Upper lobe of right lung (tissue), 1 donor: ENCODE data around the gene MGAT4A. TPM values are rescaled to one million over a fixed set of nuclear protein-coding genes. Genes with fewer than 3 reads are reported as not detected.
A peak's percentile ranks its signal among the peaks of the same experiment; 100 is the strongest.

ENCODE experiments used
- ATAC-seq: fragments of 200-7000 bp; cut with Tn5 transposase; one replicate; pipeline ENCODE4 v1.9.1; 2020; ENCODE audit warnings: mild to moderate bottlenecking, moderate library complexity
- DNase-seq: peaks from one replicate; pipeline ENCODE4 v3.0.0-alpha.2; 2020
- H3K27ac ChIP-seq: fragments of 200-600 bp; one replicate; pipeline ENCODE4 v1.8.0; 2022
- H3K27me3 ChIP-seq: fragments of 200-600 bp; one replicate; pipeline ENCODE4 v1.8.0; 2022; ENCODE audit warnings: mild to moderate bottlenecking
- H3K36me3 ChIP-seq: fragments of 200-600 bp; one replicate; pipeline ENCODE4 v1.8.0; 2022
- H3K4me1 ChIP-seq: fragments of 200-600 bp; one replicate; pipeline ENCODE4 v1.8.0; 2022
- H3K4me3 ChIP-seq: fragments of 200-600 bp; one replicate; pipeline ENCODE4 v1.8.0; 2022; ENCODE audit warnings: mild to moderate bottlenecking
- H3K9me3 ChIP-seq: fragments of 200-600 bp; one replicate; pipeline ENCODE4 v1.8.0; 2022
- intact Hi-C: fragments of 100-400 bp; cut with DNase I; formaldehyde crosslinking; loops from one replicate; pipeline ENCODE4 v1.11.0; 2022
- total RNA-seq: library from RNA; stranded (reverse); fragmentation: NEBNext Ultra II Directional; extraction: Animal tissue kit (Norgen Biotek cat#: 25700); gene quantifications from one replicate; pipeline ENCODE4 v1.2.1, GENCODE V29; 2021
- TF ChIP-seq, protein P1 (sequence below): fragments of 200-600 bp; IDR thresholded peaks from one replicate; pipeline ENCODE4 v1.8.0; 2022; ENCODE audit warnings: antibody characterized with exemption
- donor health status: DM: no; HTN: yes; CAD: no; lungs with severe emphysema.

The MGAT4A gene
- total RNA-seq, 1 donor from 2014 or later, result 85.8 TPM

DNA sequence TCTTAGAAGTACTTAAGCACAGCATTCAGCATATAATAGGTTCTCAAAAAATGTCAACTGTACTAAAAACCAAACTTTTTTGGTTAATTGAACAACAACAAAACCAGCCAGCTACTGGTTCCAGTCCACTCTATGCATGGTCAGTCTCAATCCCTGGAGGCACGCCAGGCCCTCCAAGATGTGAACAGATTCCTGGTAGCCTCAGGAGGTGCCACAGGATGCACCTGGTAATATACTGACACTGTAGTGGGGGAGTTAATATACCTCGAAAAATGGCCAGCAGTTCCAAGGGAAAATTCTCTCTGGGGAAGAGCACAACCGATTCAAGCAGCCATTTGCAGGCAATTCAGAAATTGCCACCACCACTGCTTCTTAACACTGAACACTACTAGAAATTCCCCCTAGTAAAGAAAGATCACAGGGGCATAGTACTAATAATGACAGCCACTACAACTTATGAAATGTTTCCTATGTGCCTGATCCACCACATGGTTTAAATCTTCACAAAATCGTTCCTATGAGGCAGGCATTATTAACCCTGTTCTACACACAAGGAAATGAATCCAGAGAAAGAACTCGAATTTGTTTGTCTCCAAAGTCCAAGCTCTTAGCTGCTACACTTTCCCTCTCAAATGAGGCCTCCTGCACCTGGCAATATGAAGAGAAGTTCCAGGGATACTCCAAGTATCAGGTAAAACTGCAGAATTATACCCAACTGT is 3.4 kb downstream of the MGAT4A start:
- H3K27me3 ChIP-seq, result no peaks in the 10 kb centered on the region
- no peak for ATAC-seq
- peak overlapping the region; percentile 82 for H3K4me3 ChIP-seq
- H3K27ac ChIP-seq, result peak overlapping the region; percentile 83
- H3K4me1 ChIP-seq, result peaks cover 34% of the 10 kb centered on the region
- DNase-seq, result no peak
- TF ChIP-seq, protein P1, sequence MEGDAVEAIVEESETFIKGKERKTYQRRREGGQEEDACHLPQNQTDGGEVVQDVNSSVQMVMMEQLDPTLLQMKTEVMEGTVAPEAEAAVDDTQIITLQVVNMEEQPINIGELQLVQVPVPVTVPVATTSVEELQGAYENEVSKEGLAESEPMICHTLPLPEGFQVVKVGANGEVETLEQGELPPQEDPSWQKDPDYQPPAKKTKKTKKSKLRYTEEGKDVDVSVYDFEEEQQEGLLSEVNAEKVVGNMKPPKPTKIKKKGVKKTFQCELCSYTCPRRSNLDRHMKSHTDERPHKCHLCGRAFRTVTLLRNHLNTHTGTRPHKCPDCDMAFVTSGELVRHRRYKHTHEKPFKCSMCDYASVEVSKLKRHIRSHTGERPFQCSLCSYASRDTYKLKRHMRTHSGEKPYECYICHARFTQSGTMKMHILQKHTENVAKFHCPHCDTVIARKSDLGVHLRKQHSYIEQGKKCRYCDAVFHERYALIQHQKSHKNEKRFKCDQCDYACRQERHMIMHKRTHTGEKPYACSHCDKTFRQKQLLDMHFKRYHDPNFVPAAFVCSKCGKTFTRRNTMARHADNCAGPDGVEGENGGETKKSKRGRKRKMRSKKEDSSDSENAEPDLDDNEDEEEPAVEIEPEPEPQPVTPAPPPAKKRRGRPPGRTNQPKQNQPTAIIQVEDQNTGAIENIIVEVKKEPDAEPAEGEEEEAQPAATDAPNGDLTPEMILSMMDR, result no peak
- H3K9me3 ChIP-seq, result no peaks in the 10 kb centered on the region
- intact Hi-C loops, result loop anchor here (10.0 kb wide), 1 partner anchor 97 kb away; no protein-coding TSS in a partner anchor
- peaks cover 19% of the 10 kb centered on the region for H3K36me3 ChIP-seq

DNA sequence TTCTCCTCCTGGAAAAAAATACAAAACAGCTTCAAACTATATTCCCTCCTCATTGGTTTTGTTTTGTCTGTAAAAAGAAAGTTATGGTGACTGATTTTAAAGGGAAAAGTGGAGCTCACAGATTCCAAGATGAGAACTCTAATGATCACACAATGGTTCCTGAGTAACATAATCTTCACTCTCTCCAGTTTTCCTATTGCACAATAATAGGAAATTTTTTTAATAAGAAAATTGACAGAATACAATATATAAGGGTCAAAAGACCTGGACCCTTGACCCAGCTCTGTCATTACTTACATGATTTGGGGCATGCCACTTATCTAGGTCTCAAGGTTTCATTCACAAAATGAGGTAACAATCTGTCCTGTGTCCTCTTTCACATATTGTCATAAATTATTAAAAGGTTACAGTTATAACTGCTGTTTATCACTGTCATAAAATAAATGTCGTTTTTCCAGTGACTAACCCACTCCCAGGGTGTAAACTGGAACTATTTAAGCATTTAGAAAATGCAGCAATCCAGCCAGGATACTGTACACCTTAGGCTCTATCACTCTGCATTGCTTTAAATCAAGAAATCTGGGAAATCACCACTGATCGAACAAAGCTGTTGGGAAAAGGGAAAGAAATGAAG is 4.1 kb downstream of the MGAT4A start:
- Histone ChIP-seq H3K9me3 (no peaks in the 10 kb centered on the region), H3K36me3 (peaks cover 19% of the 10 kb centered on the region), H3K27me3 (no peaks in the 10 kb centered on the region), H3K4me3 (peak overlapping the region; percentile 82), H3K27ac (peak overlapping the region; percentile 83), H3K4me1 (peaks cover 27% of the 10 kb centered on the region)
- intact Hi-C loops, result loop anchor here (10.0 kb wide), 1 partner anchor 98 kb away; no protein-coding TSS in a partner anchor
- TF ChIP-seq, protein P1, result no peak
- DNase-seq, result no peak
- ATAC-seq, result no peak

DNA sequence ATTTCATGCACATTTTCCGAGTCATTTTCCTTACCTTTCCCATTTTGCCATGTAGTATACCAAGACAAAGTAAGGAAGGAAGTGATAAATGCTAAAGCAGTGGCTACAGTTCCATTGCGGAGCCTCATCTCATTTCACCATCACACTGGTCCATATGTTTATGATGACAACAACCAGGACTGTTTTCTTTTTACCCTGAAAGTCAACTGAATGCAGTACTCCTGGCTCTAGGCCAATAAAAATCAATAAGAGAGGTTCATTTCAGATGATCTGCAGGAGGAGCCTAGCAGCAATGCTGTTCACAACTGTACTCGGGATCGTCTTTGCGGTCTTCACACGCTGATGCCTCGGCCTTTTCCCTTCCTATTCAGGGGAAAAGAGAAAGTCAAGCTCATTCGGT is 4.7 kb downstream of the MGAT4A start:
- peak overlapping the region; percentile 18 for H3K4me3 ChIP-seq
- H3K27me3 ChIP-seq, result no peaks in the 10 kb centered on the region
- H3K36me3 ChIP-seq, result peaks cover 19% of the 10 kb centered on the region
- TF ChIP-seq, protein P1, result no peak
- no peak overlapping the region for H3K27ac ChIP-seq
- peaks cover 24% of the 10 kb centered on the region for H3K4me1 ChIP-seq
- intact Hi-C loops, result loop anchor here (10.0 kb wide), 1 partner anchor 99 kb away; no protein-coding TSS in a partner anchor
- H3K9me3 ChIP-seq, result no peaks in the 10 kb centered on the region
- no peak for ATAC-seq
- no peak for DNase-seq

DNA sequence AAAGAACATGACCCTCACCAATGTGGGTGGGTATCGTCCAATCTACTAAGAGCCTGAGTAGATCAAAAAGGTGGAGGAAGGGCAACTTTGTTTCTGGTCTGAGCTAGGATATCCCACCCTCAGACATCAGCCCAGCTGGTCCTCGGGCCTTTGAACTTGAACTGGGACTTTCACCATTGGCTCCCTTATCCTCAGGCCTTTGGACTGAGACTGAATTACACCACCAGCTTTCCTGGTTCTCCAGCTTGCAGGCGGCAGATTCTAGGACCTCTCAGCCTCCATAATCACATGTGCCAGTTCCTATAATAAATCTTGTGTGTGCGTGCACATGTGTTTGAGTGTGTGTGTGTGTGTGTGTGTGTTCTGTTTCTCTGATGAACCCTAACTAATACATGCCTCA is 10.6 kb downstream of the MGAT4A start:
- ATAC-seq (no peak), DNase-seq (no peak)
- intact Hi-C loops, result loop anchor here (10.0 kb wide), 1 partner anchor 105 kb away; no protein-coding TSS in a partner anchor
- peaks cover 15% of the 10 kb centered on the region for H3K36me3 ChIP-seq
- TF ChIP-seq, protein P1, result no peak
- peaks cover 8% of the 10 kb centered on the region for H3K4me1 ChIP-seq
- H3K9me3 ChIP-seq, result no peaks in the 10 kb centered on the region
- no peaks in the 10 kb centered on the region for H3K27me3 ChIP-seq
- no peak overlapping the region for H3K27ac ChIP-seq
- no peak overlapping the region for H3K4me3 ChIP-seq

DNA sequence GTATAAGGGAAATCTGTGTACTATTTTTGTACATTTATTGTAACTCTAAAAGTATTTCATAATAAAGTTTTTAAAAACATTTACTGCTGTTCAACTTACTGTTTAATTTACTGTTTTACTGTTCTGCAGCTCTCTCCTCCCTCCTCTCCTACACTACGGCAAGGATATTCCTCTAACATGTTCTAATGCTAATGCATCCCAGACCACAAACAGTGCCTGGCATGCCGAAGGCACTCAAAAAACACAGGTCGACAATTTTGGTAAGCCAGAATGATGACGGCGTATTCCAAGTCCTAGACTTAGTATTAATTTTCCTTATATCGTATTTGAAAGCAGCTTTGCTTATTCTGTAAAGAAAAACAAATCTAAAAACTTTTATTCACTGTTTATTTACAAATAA is 13.3 kb downstream of the MGAT4A start:
- Histone ChIP-seq H3K4me1 (no peaks in the 10 kb centered on the region), H3K9me3 (no peaks in the 10 kb centered on the region), H3K27me3 (no peaks in the 10 kb centered on the region), H3K4me3 (no peak overlapping the region), H3K36me3 (no peaks in the 10 kb centered on the region), H3K27ac (no peak overlapping the region)
- DNase-seq (no peak), ATAC-seq (no peak)
- TF ChIP-seq, protein P1, result no peak
- intact Hi-C loops, result no loop called here
